ENCODE data around the gene FBXO10. TPM values are rescaled to one million over a fixed set of nuclear protein-coding genes. Genes with fewer than 3 reads are reported as not detected.
A peak's percentile ranks its signal among the peaks of the same experiment; 100 is the strongest.

Gene FBXO10
- total RNA-seq, 3 donors from 2014 or later, result 5.1 to 6.9 (median 5.9) TPM

DNA sequence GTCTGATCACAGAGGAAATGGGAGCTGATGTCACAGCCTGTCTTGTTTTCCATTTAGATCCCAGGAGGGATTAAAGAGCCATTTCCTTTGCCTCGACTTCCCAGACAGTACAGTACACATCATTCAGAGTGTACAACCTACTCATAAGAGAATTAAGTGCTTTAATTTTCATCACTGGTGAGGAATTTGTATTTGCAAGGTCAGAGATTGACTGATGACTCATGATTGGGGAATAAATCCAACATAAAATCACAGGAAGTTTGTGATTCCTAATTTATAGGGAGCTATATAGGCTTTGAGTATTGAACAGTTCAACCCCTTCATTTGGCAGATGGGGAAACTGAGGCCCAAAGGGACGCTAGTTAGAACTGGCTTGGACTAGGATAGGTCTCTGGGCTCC is 20.3 kb upstream of the FBXO10 start:
- intact Hi-C loops (cut with DNase I; ENCODE audit: low total_unique reads), result loop anchor here (10.0 kb wide), 1 partner anchor 112 kb away; the partner anchor contains the start of gene POLR1E
- TF ChIP-seq POLR2A (IDR thresholded peaks at IDR 0.05) (no peak), POLR2AphosphoS5 (IDR thresholded peaks at IDR 0.05) (no peak)
- TF ChIP-seq, protein P1, sequence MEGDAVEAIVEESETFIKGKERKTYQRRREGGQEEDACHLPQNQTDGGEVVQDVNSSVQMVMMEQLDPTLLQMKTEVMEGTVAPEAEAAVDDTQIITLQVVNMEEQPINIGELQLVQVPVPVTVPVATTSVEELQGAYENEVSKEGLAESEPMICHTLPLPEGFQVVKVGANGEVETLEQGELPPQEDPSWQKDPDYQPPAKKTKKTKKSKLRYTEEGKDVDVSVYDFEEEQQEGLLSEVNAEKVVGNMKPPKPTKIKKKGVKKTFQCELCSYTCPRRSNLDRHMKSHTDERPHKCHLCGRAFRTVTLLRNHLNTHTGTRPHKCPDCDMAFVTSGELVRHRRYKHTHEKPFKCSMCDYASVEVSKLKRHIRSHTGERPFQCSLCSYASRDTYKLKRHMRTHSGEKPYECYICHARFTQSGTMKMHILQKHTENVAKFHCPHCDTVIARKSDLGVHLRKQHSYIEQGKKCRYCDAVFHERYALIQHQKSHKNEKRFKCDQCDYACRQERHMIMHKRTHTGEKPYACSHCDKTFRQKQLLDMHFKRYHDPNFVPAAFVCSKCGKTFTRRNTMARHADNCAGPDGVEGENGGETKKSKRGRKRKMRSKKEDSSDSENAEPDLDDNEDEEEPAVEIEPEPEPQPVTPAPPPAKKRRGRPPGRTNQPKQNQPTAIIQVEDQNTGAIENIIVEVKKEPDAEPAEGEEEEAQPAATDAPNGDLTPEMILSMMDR (IDR thresholded peaks at IDR 0.05), result no peak
- DNase-seq (ENCODE audit: low spot score in 2 of 2), result no peak

DNA sequence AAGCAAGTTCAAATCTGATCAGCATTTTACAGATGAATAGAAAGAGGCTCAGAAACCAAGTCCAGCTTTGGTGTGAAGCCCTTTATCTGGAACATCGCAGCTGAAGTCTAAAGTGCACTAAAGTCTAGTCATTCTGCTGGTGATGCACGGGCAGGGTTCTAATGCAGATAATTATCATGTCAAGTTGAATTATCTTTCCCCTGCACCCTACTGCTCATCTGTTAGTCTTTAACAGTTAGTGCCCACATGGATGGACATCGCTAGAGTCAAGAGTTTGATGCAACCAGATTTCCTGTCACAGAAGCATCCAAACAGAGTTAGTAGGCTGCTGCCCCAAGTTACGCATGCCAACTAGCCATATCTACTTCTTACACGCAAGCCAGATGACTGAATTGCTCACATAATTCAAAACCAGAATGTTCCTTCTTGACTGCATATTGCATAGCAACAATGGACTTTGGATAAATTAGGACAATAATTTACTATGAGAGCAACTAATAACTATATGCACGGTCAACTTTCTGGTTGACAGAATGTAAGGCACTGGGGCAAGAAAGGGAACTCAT is 17.8 kb upstream of the FBXO10 start:
- H3K4me3 ChIP-seq, result peak overlapping the region in 2 of 3 donors; percentile 40 to 48
- TF ChIP-seq POLR2AphosphoS5 (IDR thresholded peaks at IDR 0.05), result no peak
- TF ChIP-seq, protein P1 (IDR thresholded peaks at IDR 0.05), result no peak
- TF ChIP-seq POLR2A (IDR thresholded peaks at IDR 0.05), result no peak
- H3K36me3 ChIP-seq, result no peaks in the 10 kb centered on the region
- intact Hi-C loops (cut with DNase I; ENCODE audit: low total_unique reads), result loop anchor here (10.0 kb wide), 1 partner anchor 109 kb away; the partner anchor contains the start of gene POLR1E
- DNase-seq (ENCODE audit: low spot score in 2 of 2), result no peak
- no peak overlapping the region for H3K27ac ChIP-seq
- H3K4me1 ChIP-seq, result no peaks in the 10 kb centered on the region
- H3K27me3 ChIP-seq, result no peaks in the 10 kb centered on the region
- no peaks in the 10 kb centered on the region for H3K9me3 ChIP-seq

More for the DNA sequence above, 20.3 kb upstream of the FBXO10 start:
- Histone ChIP-seq H3K9me3 (no peaks in the 10 kb centered on the region), H3K4me3 (no peak overlapping the region), H3K27ac (no peak overlapping the region), H3K4me1 (no peaks in the 10 kb centered on the region), H3K36me3 (no peaks in the 10 kb centered on the region), H3K27me3 (no peaks in the 10 kb centered on the region)

DNA sequence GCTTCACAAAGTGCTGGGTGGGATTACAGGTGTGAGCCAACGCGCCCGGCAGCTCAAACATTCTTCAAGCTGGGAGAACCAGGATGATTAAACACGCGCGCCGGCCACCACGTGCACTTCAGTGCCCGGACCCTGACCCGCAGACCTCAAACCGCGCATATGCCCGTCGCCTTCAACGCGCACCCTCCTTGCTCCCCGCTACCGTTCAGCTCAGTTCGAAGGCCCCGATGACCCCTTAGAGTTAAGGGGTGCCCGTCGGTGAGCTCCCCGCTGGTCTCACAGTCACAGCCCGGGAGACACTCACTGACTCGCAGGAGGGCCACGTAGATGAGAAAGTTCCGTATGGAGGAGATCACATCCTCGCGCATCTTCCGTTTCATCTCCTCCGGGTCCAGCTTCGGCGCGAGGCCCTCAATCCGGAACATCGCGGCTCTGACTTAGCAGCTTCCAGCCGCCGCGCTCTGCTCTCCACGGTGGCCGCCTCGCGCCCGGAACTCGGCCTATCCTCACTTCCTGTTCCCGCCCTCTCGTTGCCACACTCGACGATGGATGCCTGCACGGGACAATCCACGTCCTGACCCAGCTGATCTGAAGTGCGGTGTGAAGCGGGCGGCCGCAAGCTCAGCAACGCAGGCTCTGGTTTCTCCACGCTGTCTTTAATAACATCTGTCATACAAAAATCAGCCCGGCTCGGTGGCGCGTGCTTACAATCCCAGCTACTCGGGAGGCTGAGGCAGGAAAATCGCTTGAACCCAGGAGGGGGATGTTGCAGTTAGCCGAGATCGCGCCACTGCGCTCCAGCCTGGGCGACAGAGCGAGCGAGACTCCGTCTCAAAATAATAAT is 16.1 kb upstream of the FBXO10 start, which contains the start of gene TOMM5:
Gene TOMM5 (minus strand): TSS at position 490 of the 844 bp plus-strand sequence. CDS start 65 bp downstream, at position 425.
- intact Hi-C loops (cut with DNase I; ENCODE audit: low total_unique reads), result loop anchor here (10.0 kb wide), 1 partner anchor 108 kb away; the partner anchor contains the start of gene POLR1E
- TF ChIP-seq, protein P1 (IDR thresholded peaks at IDR 0.05), result no peak
- TF ChIP-seq POLR2AphosphoS5 (IDR thresholded peaks at IDR 0.05) (peak; percentile 95 to 97 (median 96)), POLR2A (IDR thresholded peaks at IDR 0.05) (peak; percentile 75)
- Histone ChIP-seq H3K9me3 (no peaks in the 10 kb centered on the region), H3K27ac (peak within 1 kb of the TSS; percentile 83 to 88), H3K36me3 (no peaks in the 10 kb centered on the region), H3K27me3 (no peaks in the 10 kb centered on the region), H3K4me1 (no peaks in the 10 kb centered on the region), H3K4me3 (peak within 1 kb of the TSS; percentile 80 to 94 (median 87))
- DNase-seq (ENCODE audit: low spot score in 2 of 2), result peak; percentile 87 to 90

DNA sequence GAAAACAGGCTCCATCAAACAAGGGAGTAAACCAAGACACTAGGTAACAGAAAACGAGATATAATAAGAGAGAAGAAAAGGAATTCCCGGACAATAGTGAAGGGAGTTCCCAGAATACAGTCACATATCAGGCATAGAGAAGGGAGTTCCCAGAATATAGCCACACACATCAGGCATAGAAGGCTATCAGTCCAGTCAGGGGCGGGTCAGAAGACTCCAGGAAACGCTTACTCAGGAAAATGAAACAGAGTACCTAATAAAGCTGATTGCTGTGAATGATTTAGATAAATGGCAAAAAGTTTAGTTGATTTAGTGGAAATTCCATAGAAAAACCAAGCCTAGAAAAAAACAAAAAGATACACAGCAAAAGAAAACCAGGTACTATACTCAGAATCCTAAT is 11.3 kb upstream of the FBXO10 start:
- Histone ChIP-seq H3K27ac (no peak overlapping the region), H3K4me1 (no peaks in the 10 kb centered on the region), H3K9me3 (no peaks in the 10 kb centered on the region), H3K36me3 (no peaks in the 10 kb centered on the region), H3K27me3 (no peaks in the 10 kb centered on the region), H3K4me3 (no peak overlapping the region)
- no peak for TF ChIP-seq POLR2AphosphoS5 (IDR thresholded peaks at IDR 0.05)
- no peak for TF ChIP-seq POLR2A (IDR thresholded peaks at IDR 0.05)
- TF ChIP-seq, protein P1 (IDR thresholded peaks at IDR 0.05), result no peak
- no peak for DNase-seq (ENCODE audit: low spot score in 2 of 2)
- intact Hi-C loops (cut with DNase I; ENCODE audit: low total_unique reads), result no loop called here

Data from breast epithelium (tissue), 4 donors.